ENCODE data around the gene TMEFF2.

GRCh38 chr2:192243488-192243887 lies 48.8 kb upstream of the TMEFF2 start:
- TF ChIP-seq POLR2A (IDR thresholded peaks at IDR 0.05; ENCODE audit: low read depth, low read length) (no peak), TAF1 (IDR thresholded peaks at IDR 0.05; ENCODE audit: borderline replicate concordance, low read depth, low read length) (no peak), POLR2AphosphoS5 (IDR thresholded peaks at IDR 0.05; ENCODE audit: low read depth, low read length) (no peak)
